ENCODE data around the gene CD96.
"Not testable (repeated sequence)": the region's sequence is repeated elsewhere in the genome, so short reads cannot be mapped to it uniquely, and the experiment has no call there.

Gene CD96

GRCh38 chr3:111630638-111631037 is 88.6 kb downstream of the CD96 start:
- not testable (repeated sequence) for DNase-seq

DNA sequence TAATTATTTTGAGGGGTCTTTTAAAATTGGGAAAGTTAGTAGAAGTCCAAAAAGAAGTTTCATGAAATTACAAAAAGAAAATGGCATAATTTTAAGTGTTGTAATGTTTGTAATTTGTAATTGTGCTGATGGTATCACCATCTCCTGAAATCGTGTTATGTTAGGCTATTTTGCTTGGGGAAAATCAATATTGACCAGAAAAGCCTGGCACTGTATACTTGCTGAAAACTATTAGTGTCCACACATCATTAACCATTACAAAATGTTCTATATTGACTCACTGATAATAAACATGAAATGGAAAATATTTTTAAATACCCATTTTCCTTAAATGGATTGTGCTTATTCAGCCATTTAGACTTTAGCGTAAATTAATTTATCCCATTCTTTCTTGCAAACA is 93.4 kb downstream of the CD96 start:
- DNase-seq, result no peak

DNA sequence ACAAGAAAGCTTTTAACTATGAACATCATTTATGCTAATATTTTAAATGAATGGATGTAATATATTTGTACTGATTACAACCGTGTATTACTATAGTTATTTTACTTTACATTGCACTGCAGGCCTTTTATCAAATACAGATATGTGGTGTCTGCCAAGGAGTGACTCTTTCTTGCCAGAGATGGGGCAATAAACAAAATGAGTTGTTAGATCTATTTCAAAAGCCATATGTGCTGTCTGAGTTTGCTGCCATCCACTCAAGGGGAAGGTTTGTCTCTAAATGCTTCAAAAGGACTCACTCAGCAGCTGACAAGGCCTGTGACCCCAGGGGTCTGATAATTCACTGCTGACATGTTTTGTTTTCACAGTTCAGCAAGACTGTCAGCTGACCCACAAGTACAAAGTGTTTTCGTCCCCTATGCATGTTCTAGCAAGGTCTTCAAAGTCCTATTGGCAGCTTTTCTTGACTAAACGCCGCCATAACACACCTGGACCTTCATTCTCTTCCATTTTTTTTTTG is 94.4 kb downstream of the CD96 start:
- no peak for DNase-seq

DNA sequence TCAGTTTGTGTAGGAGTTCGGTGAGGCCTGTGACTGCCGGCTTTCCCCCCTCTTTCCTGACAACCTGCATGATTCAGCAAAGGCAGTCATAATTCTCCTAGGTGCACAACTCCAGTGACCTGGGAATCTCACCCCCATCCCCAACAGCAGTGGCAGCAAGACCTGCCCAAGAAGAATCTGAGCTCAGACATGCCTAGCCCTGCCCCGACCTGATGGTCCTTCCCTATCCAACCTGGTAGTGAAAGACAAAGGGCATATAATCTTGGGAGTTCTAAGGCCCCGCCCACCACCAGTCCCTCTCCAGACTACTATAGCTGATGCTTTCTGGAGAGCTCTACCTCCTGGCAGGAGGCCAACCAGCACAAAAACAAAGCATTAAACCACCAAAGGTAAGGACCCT is 97.3 kb downstream of the CD96 start:
- DNase-seq, result no peak

- DNase-seq, result no peak
Observed at GRCh38 chr3:111648991-111649579, 107.1 kb downstream of the CD96 start.

- no peak for DNase-seq
Observed at GRCh38 chr3:111650378-111651275, 108.6 kb downstream of the CD96 start.

DNA sequence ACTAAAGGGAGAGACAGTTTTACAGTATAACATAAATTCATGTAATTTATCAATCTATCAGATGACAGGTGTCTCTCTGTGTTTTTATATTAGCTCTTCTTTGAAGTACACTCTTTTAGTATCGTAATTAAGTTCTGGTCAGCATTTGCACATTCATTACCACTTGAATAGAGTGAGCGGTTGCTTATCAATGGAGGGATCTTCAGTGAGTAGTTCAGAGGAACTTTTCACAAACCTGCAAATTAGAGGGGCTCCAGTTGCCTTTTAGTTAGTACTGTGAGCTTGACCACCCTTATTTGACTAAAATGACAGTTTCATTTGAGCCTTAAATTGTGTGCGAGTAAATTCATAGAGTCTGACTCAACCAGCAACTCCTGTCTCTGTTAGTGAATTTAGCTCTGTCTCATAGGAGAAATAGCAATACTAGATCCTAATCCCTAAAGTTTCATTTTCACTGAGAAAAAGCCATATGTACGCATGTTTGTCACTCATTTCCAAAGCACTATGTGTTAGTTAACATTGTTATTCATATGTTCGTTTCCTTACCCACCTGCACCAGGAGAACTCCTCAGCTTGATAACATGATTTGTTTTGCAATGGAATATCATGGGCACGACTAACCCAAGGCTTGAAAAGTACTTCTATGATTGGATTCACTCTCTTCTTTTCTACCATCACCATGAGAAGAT is 110.6 kb downstream of the CD96 start:
- DNase-seq, result no peak

GRCh38 chr3:111653766-111654165 is 111.8 kb downstream of the CD96 start:
- DNase-seq, result no peak

DNA sequence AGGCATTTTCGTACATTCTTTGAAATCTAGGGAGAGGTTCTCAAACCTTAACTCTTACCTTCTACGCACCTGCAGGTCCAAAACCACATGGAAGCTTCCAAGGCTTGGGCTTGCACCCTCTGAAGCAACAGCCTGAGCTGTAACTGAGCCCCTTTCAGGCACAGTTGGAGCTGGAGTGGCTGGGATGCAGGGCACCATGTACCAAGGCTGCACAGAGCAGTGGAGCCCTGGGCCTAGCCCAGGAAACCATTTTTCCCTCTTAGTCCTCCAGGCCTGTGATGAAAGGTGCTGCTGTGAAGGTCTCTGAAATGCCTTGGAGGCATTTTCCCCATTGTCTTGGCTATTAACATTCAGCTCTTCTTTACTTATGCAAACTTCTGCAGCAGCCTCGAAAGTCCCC is 120.0 kb downstream of the CD96 start:
- DNase-seq, result no peak

DNA sequence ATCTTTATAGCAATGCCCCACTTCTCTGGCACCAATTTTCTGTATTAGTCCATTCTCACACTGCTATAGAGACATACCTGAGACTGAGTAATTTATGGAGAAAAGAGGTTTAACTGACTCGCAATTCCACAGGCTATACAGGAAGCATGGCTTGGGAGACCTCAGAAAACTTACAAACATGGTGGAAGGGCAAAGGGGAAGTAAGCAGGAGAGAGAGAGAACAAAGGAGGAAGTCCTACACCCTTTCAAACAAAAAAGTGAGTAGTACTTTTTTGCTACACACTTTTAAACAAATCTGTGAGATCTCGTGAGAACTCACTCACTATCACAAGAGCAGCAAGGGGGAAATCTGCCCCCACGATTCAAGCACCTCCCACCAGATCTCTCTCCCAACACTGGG is 120.9 kb downstream of the CD96 start:
- DNase-seq, result no peak

DNA sequence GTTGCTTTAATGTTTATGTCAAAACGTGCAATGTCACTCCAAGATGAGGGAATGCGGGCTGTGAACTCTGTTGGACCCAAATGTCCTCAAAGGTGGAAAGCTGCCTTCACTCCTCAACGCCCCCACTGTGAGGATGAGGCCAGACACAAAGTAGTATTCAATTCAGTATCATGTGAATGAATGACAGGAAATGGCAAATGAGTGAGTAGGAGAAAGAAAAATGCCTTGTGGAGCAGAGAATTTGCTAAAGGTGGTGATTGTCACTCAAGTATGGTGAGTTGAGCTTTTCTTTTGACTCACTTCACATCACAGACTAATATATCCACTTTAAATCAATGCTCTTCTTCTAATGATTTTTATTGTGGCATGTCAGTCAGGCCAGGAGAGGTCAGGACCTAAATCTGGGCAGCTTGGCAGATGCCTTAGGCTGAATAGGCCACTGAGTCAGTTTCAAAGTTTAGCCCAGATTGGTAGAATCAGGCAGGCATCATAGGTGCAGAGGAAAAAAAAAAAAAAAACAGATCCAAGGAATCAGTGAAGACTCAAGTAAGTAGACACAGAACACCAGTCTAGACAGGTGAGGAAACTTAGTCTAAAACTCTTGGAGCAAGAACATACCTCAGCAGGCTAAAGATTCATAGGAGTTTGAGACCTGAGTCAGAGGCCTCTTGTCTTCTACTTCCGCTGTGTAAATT is 124.2 kb downstream of the CD96 start:
- DNase-seq, result no peak

DNA sequence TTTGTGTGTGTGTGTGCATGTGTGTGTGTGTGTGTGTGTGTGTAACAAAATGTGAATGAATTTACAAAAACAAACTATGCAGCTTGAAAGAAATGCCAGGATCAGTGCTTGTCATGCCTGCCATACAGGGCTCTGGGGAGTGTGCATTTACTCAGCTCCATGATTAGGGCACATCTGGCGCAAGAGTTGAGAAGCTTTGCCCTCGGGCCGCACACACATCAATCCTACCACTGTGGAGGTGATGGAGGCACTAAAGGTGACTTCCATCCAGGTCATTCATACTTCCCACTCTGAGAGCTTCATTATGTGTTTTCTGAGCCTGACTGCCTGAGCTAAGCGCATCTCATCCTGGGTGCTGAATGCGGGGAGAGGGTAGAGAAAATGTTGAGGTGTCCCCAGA is 125.2 kb downstream of the CD96 start:
- DNase-seq, result no peak

DNA sequence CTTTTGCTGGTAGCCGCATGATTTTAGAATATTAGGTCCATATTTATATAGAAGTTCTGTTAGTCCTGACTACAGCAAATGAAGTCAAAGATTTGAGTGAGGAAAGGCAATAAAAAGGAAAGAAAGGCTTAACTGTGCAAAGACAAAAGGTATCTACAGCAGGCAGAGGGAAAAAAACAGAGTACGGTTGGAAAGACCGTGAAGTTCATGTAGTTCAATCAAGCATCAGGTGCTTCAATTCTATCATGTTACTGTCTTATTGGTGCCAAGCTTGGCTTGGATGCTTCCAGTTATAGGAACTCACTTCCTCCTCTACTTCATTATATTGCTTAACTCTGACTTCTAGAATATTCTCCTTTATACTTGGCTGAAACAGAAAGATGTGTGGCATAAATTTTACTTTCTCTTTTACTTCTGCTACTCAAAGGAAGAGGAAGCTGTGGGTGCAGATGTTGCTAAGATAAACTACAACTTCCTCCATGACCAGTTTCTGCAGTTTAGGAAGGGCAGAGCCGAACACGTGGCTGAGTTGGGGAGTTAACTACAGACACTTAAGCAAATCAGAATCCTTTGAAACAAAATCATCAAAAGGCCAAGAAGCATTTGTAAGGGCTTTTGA is 125.7 kb downstream of the CD96 start:
- DNase-seq, result no peak

GRCh38 chr3:111668326-111668725 is 126.3 kb downstream of the CD96 start:
- DNase-seq, result no peak

- peak; percentile 27 for DNase-seq
Observed at GRCh38 chr3:111668888-111669488, 127.0 kb downstream of the CD96 start.

- DNase-seq, result no peak
Observed at GRCh38 chr3:111669926-111670630, 128.1 kb downstream of the CD96 start.

DNA sequence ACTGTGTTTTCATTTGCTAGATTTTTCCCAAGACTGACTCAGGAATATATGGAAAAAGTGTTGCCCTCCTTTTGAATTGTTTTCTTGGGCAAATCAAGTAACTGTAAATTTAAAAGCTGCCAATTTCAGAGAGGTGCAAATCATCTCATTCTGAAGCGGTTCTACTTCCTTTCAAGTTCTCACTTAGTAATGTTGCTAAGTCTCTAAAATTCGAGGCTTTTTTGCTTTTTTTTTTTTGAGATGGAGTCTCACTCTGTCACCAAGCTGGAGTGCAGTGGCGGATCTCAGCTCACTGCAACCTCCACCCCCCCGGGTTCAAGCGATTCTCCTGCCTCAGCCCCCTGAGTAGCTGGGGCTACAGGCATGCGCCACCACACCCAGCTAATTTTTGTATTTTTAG is 130.5 kb downstream of the CD96 start:
- not testable (repeated sequence) for DNase-seq

GRCh38 chr3:111675846-111676210 is 133.8 kb downstream of the CD96 start:
- no peak for DNase-seq

- no peak for DNase-seq
Observed at GRCh38 chr3:111676211-111677006, 134.4 kb downstream of the CD96 start.

DNA sequence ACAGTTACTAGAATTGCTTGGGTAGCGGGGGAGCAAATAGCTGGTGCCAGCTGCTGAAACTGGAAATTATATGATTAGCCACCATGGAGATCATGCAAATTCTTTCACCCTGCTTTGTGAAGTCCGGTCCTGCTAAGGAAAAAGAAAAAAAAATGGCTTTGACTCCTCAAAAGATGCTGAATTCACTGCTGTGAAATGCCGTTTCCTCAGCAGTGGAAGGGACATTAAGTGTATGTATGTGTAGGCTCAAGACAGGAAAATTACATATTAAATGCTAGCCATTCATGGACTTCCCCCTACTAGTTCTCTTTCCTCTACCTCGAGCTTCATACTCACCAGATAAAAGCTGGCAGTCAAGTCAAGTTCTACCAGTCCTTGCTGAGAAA is 135.0 kb downstream of the CD96 start:
- DNase-seq, result no peak

All from NCI-H1048 (cell line).